Neural cell (in vitro differentiated cells): ENCODE results near the gene NOS1AP. TPM values are rescaled to one million over a fixed set of nuclear protein-coding genes. Genes with fewer than 3 reads are reported as not detected.

Source experiments
- H2AFZ ChIP-seq: fragments of 200-600, 300-800 bp; sonication (generic), shearing (Covaris generic); 2 replicates; pipeline ENCODE4 v1.6.0; 2014; ENCODE audit warnings: low read depth, mild to moderate bottlenecking, antibody characterized with exemption, low read length, moderate library complexity
- H3F3A ChIP-seq: fragments of 200-600 bp; shearing (Covaris generic); 2 replicates; pipeline ENCODE4 v1.6.1; 2016; ENCODE audit warnings: mild to moderate bottlenecking, moderate library complexity, mixed read lengths, antibody characterized with exemption, low read length; ENCODE audit not compliant: insufficient read depth, poor library complexity, severe bottlenecking
- H3K27ac ChIP-seq: fragments of 200-600, 300-800 bp; sonication (generic), shearing (Covaris generic); 2 replicates; pipeline ENCODE4 v1.5.1; 2014; ENCODE audit warnings: mild to moderate bottlenecking, low read length, moderate library complexity
- H3K27me3 ChIP-seq: fragments of 300-800, 200-600 bp; sonication (generic), shearing (Covaris generic); 2 replicates; pipeline ENCODE4 v1.6.0; 2014; ENCODE audit warnings: mild to moderate bottlenecking, low read depth, low read length, moderate library complexity; ENCODE audit not compliant: insufficient read depth
- H3K36me3 ChIP-seq: fragments of 300-800, 200-600 bp; sonication (generic), shearing (Covaris generic); 2 replicates; pipeline ENCODE4 v1.5.1; 2014; ENCODE audit warnings: mild to moderate bottlenecking, antibody characterized with exemption, low read length, moderate library complexity; ENCODE audit not compliant: insufficient read depth
- H3K4me2 ChIP-seq: fragments of 300-800, 200-600 bp; sonication (generic), shearing (Covaris generic); 2 replicates; pipeline ENCODE4 v1.6.0; 2014; ENCODE audit warnings: mild to moderate bottlenecking, low read length
- H3K4me3 ChIP-seq: fragments of 300-800, 200-600 bp; sonication (generic), shearing (Covaris generic); 2 replicates; pipeline ENCODE4 v1.5.1; 2014; ENCODE audit warnings: mild to moderate bottlenecking, low read length, moderate library complexity
- H3K79me2 ChIP-seq: fragments of 200-600 bp; shearing (Covaris generic); replicated peaks from 2 replicates; pipeline ENCODE4 v1.6.0; 2014; ENCODE audit warnings: mild to moderate bottlenecking, low read length, moderate library complexity; ENCODE audit not compliant: insufficient read depth
- H3K9ac ChIP-seq: fragments of 300-800, 200-600 bp; sonication (generic), shearing (Covaris generic); 2 replicates; pipeline ENCODE4 v1.6.1; 2016; ENCODE audit warnings: mild to moderate bottlenecking, low read length, mixed read lengths
- H3K9me2 ChIP-seq: fragments of 200-600 bp; shearing (Covaris generic); 2 replicates; pipeline ENCODE4 v1.6.1; 2016; ENCODE audit warnings: mild to moderate bottlenecking, low read length, mixed read lengths; ENCODE audit not compliant: insufficient read depth
- H3K9me3 ChIP-seq: fragments of 200-600, 300-800 bp; sonication (generic), shearing (Covaris generic); 2 replicates; pipeline ENCODE4 v1.6.1; 2016; ENCODE audit warnings: mild to moderate bottlenecking, mixed run types, low read length, moderate library complexity, mixed read lengths
- H4K20me1 ChIP-seq: fragments of 200-600 bp; shearing (Covaris generic); 2 replicates; pipeline ENCODE4 v1.6.1; 2016; ENCODE audit warnings: mild to moderate bottlenecking, mixed run types; ENCODE audit not compliant: insufficient read depth
- EP300 ChIP-seq: fragments of 450-650 bp; conservative IDR thresholded peaks from 2 replicates; pipeline ENCODE4 v1.6.1; 2014; ENCODE audit warnings: antibody characterized with exemption, mild to moderate bottlenecking, moderate library complexity; ENCODE audit not compliant: poor library complexity, severe bottlenecking
- EZH2 ChIP-seq: fragments of 200-600, 300-800 bp; shearing (Covaris generic), sonication (generic); IDR thresholded peaks from 2 replicates; pipeline ENCODE4 v1.6.1; 2014; ENCODE audit warnings: antibody characterized with exemption, low read length, borderline replicate concordance, mild to moderate bottlenecking; ENCODE audit not compliant: insufficient read depth, poor library complexity, severe bottlenecking
- MXI1 ChIP-seq: fragments of 450-650 bp; conservative IDR thresholded peaks from 2 replicates; pipeline ENCODE4 v1.6.1; 2014; ENCODE audit warnings: antibody characterized with exemption, mild to moderate bottlenecking; ENCODE audit not compliant: poor library complexity, severe bottlenecking
- POLR2AphosphoS5 ChIP-seq: IDR thresholded peaks from 2 replicates; pipeline ENCODE4 v1.6.1; 2012
- RAD21 ChIP-seq: fragments of 450-650 bp; conservative IDR thresholded peaks from 2 replicates; pipeline ENCODE4 v1.6.1; 2014; ENCODE audit warnings: antibody characterized with exemption, mild to moderate bottlenecking, moderate library complexity
- SMC3 ChIP-seq: fragments of 450-650 bp; conservative IDR thresholded peaks from 2 replicates; pipeline ENCODE4 v1.6.1; 2014; ENCODE audit warnings: antibody characterized with exemption, mild to moderate bottlenecking, moderate library complexity; ENCODE audit not compliant: poor library complexity
- TAF1 ChIP-seq: IDR thresholded peaks from 2 replicates; pipeline ENCODE4 v1.6.1; 2012; ENCODE audit warnings: low read depth
- polyA plus RNA-seq: library from polyadenylated mRNA; depleted of rRNA; stranded (reverse); fragments of >200 nt; gene quantifications from 2 replicates; pipeline ENCODE4 v1.2.3, GENCODE V29; 2014
- TF ChIP-seq, protein P1 (sequence below): IDR thresholded peaks from 2 replicates; pipeline ENCODE4 v1.6.1; 2012; ENCODE audit warnings: borderline replicate concordance
- TF ChIP-seq, protein P2 (sequence below): fragments of 450-650 bp; IDR thresholded peaks from 2 replicates; pipeline ENCODE4 v1.5.1; 2014; ENCODE audit warnings: antibody characterized with exemption, mild to moderate bottlenecking, moderate library complexity; ENCODE audit not compliant: poor library complexity, severe bottlenecking

NOS1AP gene
- polyA plus RNA-seq, 1 donor from 2014 or later, result 5.3 TPM

DNA sequence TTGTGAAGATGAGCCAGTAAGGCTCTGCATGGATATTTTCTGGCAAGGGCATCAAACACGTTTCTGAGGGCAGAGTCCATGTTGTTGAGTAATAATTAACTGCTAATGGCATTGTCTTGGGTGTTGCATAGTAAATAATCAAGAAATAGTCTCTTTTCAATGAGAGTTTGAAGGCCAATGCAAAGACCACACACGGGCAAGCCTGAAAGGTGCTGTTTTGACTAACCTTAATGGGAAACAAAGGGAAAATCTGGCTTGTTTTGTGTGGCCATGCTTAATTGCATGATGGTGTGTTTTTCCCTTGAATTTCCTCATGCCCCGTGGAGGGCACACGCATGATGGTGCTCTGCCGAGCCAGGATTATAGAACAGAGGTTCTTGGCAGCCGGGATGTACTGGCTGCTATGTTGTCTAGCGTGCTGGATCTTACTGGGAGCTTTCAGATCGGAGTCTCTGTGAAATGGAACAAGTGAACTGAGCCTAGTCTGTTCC is 127.6 kb downstream of the NOS1AP start:
- Histone ChIP-seq H3K36me3 (no peaks in the 10 kb centered on the region), H2AFZ (no peak overlapping the region), H3K9me2 (no peaks in the 10 kb centered on the region), H4K20me1 (no peaks in the 10 kb centered on the region), H3K9ac (no peak overlapping the region), H3F3A (no peaks in the 10 kb centered on the region), H3K4me3 (no peak overlapping the region), H3K9me3 (no peaks in the 10 kb centered on the region), H3K79me2 (peaks cover 16% of the 10 kb centered on the region), H3K27me3 (no peaks in the 10 kb centered on the region), H3K4me2 (no peak overlapping the region), H3K27ac (no peak overlapping the region)
- TF ChIP-seq RAD21, result no peak
- TF ChIP-seq EZH2, result no peak
- TF ChIP-seq, protein P1, sequence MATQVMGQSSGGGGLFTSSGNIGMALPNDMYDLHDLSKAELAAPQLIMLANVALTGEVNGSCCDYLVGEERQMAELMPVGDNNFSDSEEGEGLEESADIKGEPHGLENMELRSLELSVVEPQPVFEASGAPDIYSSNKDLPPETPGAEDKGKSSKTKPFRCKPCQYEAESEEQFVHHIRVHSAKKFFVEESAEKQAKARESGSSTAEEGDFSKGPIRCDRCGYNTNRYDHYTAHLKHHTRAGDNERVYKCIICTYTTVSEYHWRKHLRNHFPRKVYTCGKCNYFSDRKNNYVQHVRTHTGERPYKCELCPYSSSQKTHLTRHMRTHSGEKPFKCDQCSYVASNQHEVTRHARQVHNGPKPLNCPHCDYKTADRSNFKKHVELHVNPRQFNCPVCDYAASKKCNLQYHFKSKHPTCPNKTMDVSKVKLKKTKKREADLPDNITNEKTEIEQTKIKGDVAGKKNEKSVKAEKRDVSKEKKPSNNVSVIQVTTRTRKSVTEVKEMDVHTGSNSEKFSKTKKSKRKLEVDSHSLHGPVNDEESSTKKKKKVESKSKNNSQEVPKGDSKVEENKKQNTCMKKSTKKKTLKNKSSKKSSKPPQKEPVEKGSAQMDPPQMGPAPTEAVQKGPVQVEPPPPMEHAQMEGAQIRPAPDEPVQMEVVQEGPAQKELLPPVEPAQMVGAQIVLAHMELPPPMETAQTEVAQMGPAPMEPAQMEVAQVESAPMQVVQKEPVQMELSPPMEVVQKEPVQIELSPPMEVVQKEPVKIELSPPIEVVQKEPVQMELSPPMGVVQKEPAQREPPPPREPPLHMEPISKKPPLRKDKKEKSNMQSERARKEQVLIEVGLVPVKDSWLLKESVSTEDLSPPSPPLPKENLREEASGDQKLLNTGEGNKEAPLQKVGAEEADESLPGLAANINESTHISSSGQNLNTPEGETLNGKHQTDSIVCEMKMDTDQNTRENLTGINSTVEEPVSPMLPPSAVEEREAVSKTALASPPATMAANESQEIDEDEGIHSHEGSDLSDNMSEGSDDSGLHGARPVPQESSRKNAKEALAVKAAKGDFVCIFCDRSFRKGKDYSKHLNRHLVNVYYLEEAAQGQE, result no peak
- no peak for TF ChIP-seq TAF1
- no peak for TF ChIP-seq SMC3
- no peak for TF ChIP-seq EP300
- TF ChIP-seq MXI1, result no peak
- TF ChIP-seq, protein P2, sequence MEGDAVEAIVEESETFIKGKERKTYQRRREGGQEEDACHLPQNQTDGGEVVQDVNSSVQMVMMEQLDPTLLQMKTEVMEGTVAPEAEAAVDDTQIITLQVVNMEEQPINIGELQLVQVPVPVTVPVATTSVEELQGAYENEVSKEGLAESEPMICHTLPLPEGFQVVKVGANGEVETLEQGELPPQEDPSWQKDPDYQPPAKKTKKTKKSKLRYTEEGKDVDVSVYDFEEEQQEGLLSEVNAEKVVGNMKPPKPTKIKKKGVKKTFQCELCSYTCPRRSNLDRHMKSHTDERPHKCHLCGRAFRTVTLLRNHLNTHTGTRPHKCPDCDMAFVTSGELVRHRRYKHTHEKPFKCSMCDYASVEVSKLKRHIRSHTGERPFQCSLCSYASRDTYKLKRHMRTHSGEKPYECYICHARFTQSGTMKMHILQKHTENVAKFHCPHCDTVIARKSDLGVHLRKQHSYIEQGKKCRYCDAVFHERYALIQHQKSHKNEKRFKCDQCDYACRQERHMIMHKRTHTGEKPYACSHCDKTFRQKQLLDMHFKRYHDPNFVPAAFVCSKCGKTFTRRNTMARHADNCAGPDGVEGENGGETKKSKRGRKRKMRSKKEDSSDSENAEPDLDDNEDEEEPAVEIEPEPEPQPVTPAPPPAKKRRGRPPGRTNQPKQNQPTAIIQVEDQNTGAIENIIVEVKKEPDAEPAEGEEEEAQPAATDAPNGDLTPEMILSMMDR, result no peak
- TF ChIP-seq POLR2AphosphoS5, result no peak

DNA sequence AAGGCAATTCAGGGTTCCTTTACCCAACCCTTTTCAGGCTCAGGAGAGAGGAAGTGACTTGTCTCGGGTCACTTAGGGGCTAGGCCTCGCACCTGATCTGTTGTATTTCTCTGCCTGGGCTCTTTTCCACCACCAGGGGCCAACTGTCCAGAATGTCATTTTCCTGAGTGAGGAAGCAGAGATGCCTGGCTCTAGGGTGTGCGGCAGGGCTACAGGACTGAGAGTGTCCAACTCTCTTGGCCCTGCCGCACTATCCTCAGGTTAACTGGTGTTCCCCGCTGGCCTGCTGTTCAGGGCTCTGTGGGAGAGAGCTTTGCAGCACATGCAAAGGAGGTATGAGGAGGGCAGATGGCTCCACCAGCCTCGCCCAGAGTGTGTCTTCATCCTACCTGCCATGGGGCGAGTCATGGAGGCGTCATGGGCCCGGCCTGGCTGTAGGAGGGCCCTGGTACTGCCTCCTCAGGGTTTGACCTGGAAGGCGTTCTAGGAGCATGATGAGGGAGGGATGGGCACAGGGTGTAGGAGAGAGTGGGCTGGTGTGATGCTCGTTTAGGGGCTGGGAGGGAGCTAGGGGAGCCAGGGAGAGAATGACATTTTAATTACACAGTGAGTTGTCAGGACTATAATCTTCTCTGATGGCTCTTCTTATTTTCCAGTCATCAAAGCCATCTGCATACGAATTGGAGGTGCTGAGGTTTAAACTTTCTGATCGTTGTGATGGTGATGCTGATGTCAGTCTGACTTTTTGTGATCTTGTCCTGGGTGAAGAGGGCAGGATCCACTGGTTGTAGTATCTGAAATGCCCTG is 128.3 kb downstream of the NOS1AP start:
- no peak overlapping the region for H3K4me2 ChIP-seq
- no peak overlapping the region for H3K9ac ChIP-seq
- H3K36me3 ChIP-seq, result no peaks in the 10 kb centered on the region
- no peak overlapping the region for H3K27ac ChIP-seq
- no peak overlapping the region for H3K4me3 ChIP-seq
- H2AFZ ChIP-seq, result no peak overlapping the region
- H3K9me3 ChIP-seq, result no peaks in the 10 kb centered on the region
- TF ChIP-seq EZH2 (no peak), TAF1 (no peak), POLR2AphosphoS5 (no peak), EP300 (no peak), RAD21 (no peak), SMC3 (no peak), MXI1 (no peak)
- TF ChIP-seq, protein P1, result no peak
- TF ChIP-seq, protein P2, result no peak
- H4K20me1 ChIP-seq, result no peaks in the 10 kb centered on the region
- no peaks in the 10 kb centered on the region for H3K9me2 ChIP-seq
- H3F3A ChIP-seq, result no peaks in the 10 kb centered on the region
- peaks cover 14% of the 10 kb centered on the region for H3K79me2 ChIP-seq
- no peaks in the 10 kb centered on the region for H3K27me3 ChIP-seq
